Esophagus muscularis mucosa (tissue), 4 donors: ENCODE data around the gene TMEM161A. TPM values are rescaled to one million over a fixed set of nuclear protein-coding genes. Genes with fewer than 3 reads are reported as not detected.

Experiments
- DNase-seq: peaks from one replicate; pipeline ENCODE4 v3.0.0-alpha.2; 2017; ENCODE audit errors: extremely low spot score
- H3K27ac ChIP-seq, 4 donors: fragments of 200-600 bp; sonication (generic); replicated peaks in 1 of 4; 1 replicate in 3 of 4; 2 replicates in 1 of 4; pipeline ENCODE4 v1.5.1; 2016 to 2019; ENCODE audit warnings: mild to moderate bottlenecking in 1 of 4
- H3K27me3 ChIP-seq, 4 donors: fragments of 200-600 bp; sonication (generic); one replicate each; pipeline versions ENCODE4 v1.5.1 to v1.6.0; 2016 to 2019
- H3K36me3 ChIP-seq, 4 donors: fragments of 200-600 bp; sonication (generic); one replicate each; pipeline ENCODE4 v1.5.1; 2016 to 2019
- H3K4me1 ChIP-seq, 4 donors: fragments of 200-600 bp; sonication (generic); one replicate each; pipeline ENCODE4 v1.5.1; 2016 to 2019
- H3K4me3 ChIP-seq, 4 donors: fragments of 200-600 bp; sonication (generic); 1 replicate in 2 of 4; 2 replicates in 2 of 4; pipeline ENCODE4 v1.5.1; 2016 to 2019; ENCODE audit warnings: mild to moderate bottlenecking in 4 of 4, moderate library complexity in 1 of 4
- H3K9me3 ChIP-seq, 4 donors: fragments of 200-600 bp; sonication (generic); 1 replicate in 3 of 4; 2 replicates in 1 of 4; pipeline ENCODE4 v1.5.1; 2016 to 2019
- CTCF ChIP-seq, 3 experiments: fragments of 200-600 bp in 2 of 3; fragments of 450-650 bp in 1 of 3; sonication (generic) in 2 of 3; IDR thresholded peaks; one replicate each; pipeline ENCODE4 v1.5.1; 2017 to 2019; ENCODE audit warnings: antibody characterized with exemption in 3 of 3, mild to moderate bottlenecking in 2 of 3, moderate library complexity in 1 of 3
- EP300 ChIP-seq: sonication (generic); formaldehyde crosslinking; IDR thresholded peaks from one replicate; pipeline ENCODE4 v1.6.1; 2017; ENCODE audit warnings: antibody characterized with exemption
- POLR2A ChIP-seq: fragments of 450-650 bp; IDR thresholded peaks from one replicate; pipeline ENCODE4 v1.6.1; 2017; ENCODE audit warnings: antibody characterized with exemption, moderate library complexity, mild to moderate bottlenecking, low read depth
- POLR2AphosphoS5 ChIP-seq, 2 donors: sonication (generic); formaldehyde crosslinking; IDR thresholded peaks; one replicate each; pipeline ENCODE4 v1.6.1; 2017; ENCODE audit warnings: antibody characterized with exemption in 2 of 2
- WGBS: methylation state at CpG from one replicate; pipeline ENCODE4 v1.1.5; 2018; 5-methylcytosine and 5-hydroxymethylcytosine counted together
- intact Hi-C: fragments of 100-400 bp; cut with DNase I; formaldehyde crosslinking; loops from one replicate; pipeline ENCODE4 v1.15.1; 2023
- total RNA-seq, 4 donors: library from RNA; depleted of rRNA; stranded (reverse); fragments of >200 nt; gene quantifications; one replicate each; pipeline versions ENCODE4 v1.1.0 to v1.2.1, GENCODE V29; 2016

TMEM161A gene
- total RNA-seq, 4 donors from 2014 or later: 12.0 to 26.8 (median 16.9) TPM

GRCh38 chr19:19113040-19113626, 25.1 kb downstream of the TMEM161A start:
- 49% methylated on average over 4 of the region's 7 CpGs for WGBS
- Histone ChIP-seq H3K4me1 (peaks cover 6 to 19% (median 9%) of the 10 kb centered on the region in 4 donors), H3K27me3 (peaks cover 0 to 13% (median 2%) of the 10 kb centered on the region in 4 donors), H3K36me3 (peaks cover 0 to 9% (median 1%) of the 10 kb centered on the region in 4 donors), H3K4me3 (no peak overlapping the region), H3K27ac (no peak overlapping the region), H3K9me3 (no peaks in the 10 kb centered on the region)
- intact Hi-C loops: no loop called here
- no peak for DNase-seq
- TF ChIP-seq POLR2A (no peak), EP300 (no peak), POLR2AphosphoS5 (IDR thresholded peaks at IDR 0.05) (no peak), CTCF (IDR thresholded peaks at IDR 0.05) (no peak)

- Histone ChIP-seq H3K4me3 (no peak overlapping the region), H3K4me1 (peaks cover 6 to 19% (median 9%) of the 10 kb centered on the region in 4 donors), H3K27ac (no peak overlapping the region), H3K36me3 (peaks cover 0 to 17% (median 2%) of the 10 kb centered on the region in 4 donors), H3K9me3 (no peaks in the 10 kb centered on the region), H3K27me3 (peaks cover 0 to 13% (median 2%) of the 10 kb centered on the region in 4 donors)
- 73% methylated on average over 9 of the region's 9 CpGs for WGBS
- no peak for DNase-seq
- intact Hi-C loops: no loop called here
- TF ChIP-seq POLR2AphosphoS5 (IDR thresholded peaks at IDR 0.05): no peak
Measured at GRCh38 chr19:19111967-19112580, 26.2 kb downstream of the TMEM161A start.

GRCh38 chr19:19111136-19111835, 27.0 kb downstream of the TMEM161A start:
- Histone ChIP-seq H3K4me1 (peaks cover 6 to 20% (median 10%) of the 10 kb centered on the region in 4 donors), H3K27ac (no peak overlapping the region), H3K9me3 (no peaks in the 10 kb centered on the region), H3K4me3 (no peak overlapping the region), H3K36me3 (peaks cover 0 to 17% (median 2%) of the 10 kb centered on the region in 4 donors), H3K27me3 (peaks cover 0 to 13% (median 2%) of the 10 kb centered on the region in 4 donors)
- 73% methylated on average over 4 of the region's 15 CpGs for WGBS
- DNase-seq: no peak
- TF ChIP-seq EP300 (no peak), POLR2AphosphoS5 (IDR thresholded peaks at IDR 0.05) (no peak), CTCF (IDR thresholded peaks at IDR 0.05) (no peak), POLR2A (no peak)
- intact Hi-C loops: no loop called here

- intact Hi-C loops: no loop called here
- peaks cover 0 to 13% (median 2%) of the 10 kb centered on the region in 4 donors for H3K27me3 ChIP-seq
- H3K4me1 ChIP-seq: peaks cover 6 to 25% (median 13%) of the 10 kb centered on the region in 4 donors
- no peaks in the 10 kb centered on the region for H3K9me3 ChIP-seq
- peak overlapping the region in 1 of 4 donors; percentile 16 for H3K4me3 ChIP-seq
- no peak for DNase-seq
- peak in 1 of 3 experiments; percentile 23 for TF ChIP-seq CTCF (IDR thresholded peaks at IDR 0.05)
- no peak for TF ChIP-seq EP300
- H3K27ac ChIP-seq: no peak overlapping the region
- 23% methylated on average over 20 of the region's 66 CpGs for WGBS
- peaks cover 0 to 17% (median 2%) of the 10 kb centered on the region in 4 donors for H3K36me3 ChIP-seq
Measured at GRCh38 chr19:19110410-19111135, 27.7 kb downstream of the TMEM161A start.
